ENCODE measurements around the gene PAX9. TPM values are rescaled to one million over a fixed set of nuclear protein-coding genes. Genes with fewer than 3 reads are reported as not detected.

The PAX9 gene
- total RNA-seq, 1 donor from 2014 or later = not detected

DNA sequence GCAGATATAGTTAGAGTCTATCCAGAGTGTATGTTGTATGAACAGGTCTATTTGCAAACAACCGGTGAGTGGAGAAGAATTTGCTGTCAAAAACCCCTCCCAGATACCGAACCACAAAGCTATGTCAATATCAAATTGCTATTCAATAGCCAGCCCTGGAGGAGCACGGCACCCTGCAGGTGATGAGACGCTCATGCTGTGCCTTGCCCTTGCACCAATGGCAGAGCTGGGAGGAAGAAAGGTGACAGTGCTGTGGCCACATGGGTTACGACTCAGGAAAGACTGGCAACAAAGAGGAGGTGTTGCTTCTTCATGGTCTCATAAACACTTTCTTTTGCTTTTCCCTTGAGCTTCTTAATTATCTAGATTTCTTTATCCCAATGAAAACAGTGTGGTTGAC, 55.7 kb downstream of the PAX9 start:
- no peak for ATAC-seq
- intact Hi-C loops (cut with DNase I) = no loop called here
- no peak for DNase-seq (ENCODE audit: missing footprints)

DNA sequence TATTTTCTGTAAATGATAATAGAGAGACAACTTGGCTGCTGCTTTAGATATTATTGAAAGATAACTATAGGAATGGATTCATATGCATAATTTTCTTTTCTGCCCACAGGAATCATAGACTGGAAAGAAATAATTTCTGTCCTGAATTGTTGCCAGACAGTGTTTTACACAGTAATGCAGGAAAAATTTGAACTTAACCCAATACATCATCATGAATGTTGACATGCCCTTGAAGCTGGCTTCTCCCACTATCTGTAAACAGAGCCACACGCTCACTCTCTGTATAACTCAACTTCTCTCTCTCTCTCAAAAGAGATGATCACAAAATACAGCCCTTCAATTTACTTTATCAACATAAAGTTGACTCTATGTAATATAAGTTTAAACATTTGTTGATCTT, 56.6 kb downstream of the PAX9 start:
- DNase-seq (ENCODE audit: missing footprints) = no peak
- intact Hi-C loops (cut with DNase I) = no loop called here
- no peak for ATAC-seq

DNA sequence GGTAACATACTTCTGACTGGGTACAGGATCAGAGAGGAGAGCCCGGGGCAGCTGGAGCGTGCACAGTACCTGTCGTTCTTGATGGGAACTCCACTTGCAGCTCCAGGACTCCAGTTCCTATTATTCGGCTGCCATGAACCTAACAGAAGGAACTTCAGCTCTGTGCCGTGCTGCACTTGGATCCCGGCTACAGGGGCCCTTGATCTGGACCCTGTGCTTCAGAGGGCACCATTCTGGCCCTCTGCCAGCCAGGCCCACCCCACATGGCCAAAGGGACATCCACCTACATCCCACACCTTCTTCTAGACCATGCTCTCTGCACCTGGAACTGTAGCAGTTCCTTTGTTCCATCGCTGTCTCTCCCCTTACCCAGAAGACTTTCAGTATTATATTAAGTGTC, 58.2 kb downstream of the PAX9 start:
- DNase-seq (ENCODE audit: missing footprints) (no peak), ATAC-seq (no peak)
- intact Hi-C loops (cut with DNase I) = no loop called here

GRCh38 chr14:36720657-36721056, 59.0 kb downstream of the PAX9 start:
- ATAC-seq (no peak), DNase-seq (ENCODE audit: missing footprints) (no peak)
- intact Hi-C loops (cut with DNase I) = no loop called here

DNA sequence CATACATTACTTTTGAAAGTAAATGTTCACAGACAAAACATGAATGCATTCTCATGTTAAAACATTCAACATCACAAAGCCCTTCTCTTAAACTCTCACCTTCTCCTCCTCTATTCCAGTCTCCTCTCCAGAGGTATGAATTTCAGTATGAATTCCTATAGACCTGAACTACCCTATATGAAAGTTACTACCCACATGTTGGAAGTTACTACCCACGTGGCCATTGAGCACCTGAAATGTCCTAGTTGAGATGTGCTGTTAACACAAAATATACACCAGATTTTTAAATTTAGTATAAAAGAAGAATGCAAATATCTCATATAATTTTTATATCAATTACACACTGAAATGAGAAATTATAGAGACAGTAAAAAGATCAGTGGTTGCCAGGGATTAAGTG, 60.2 kb downstream of the PAX9 start:
- no peak for DNase-seq (ENCODE audit: missing footprints)
- intact Hi-C loops (cut with DNase I) = no loop called here
- no peak for ATAC-seq

GRCh38 chr14:36723530-36723929, 61.9 kb downstream of the PAX9 start:
- DNase-seq (ENCODE audit: missing footprints) = no peak
- no peak for ATAC-seq
- intact Hi-C loops (cut with DNase I) = no loop called here

GRCh38 chr14:36724162-36724561, 62.5 kb downstream of the PAX9 start:
- no peak for ATAC-seq
- intact Hi-C loops (cut with DNase I) = no loop called here
- no peak for DNase-seq (ENCODE audit: missing footprints)

- intact Hi-C loops (cut with DNase I) = no loop called here
- ATAC-seq (no peak), DNase-seq (ENCODE audit: missing footprints) (no peak)
Observed at GRCh38 chr14:36726128-36726527, 64.5 kb downstream of the PAX9 start.

Other genes with a start within 250 kb of the PAX9 start
- not detected for gene NKX2-1, start 141.6 kb upstream of the PAX9 start, total RNA-seq
- gene NKX2-8, start 79.2 kb upstream of the PAX9 start, total RNA-seq = not detected

All from Right ventricle myocardium inferior (tissue), 1 donor.